Esophagus muscularis mucosa (tissue), 3 donors: ENCODE data around the gene MAGI2.

ENCODE experiments used
- POLR2AphosphoS5 ChIP-seq, 2 donors: sonication (generic); formaldehyde crosslinking; IDR thresholded peaks; one replicate each; pipeline ENCODE4 v1.6.1; 2017; ENCODE audit warnings: antibody characterized with exemption in 2 of 2
- TF ChIP-seq, protein P1 (sequence below), 3 experiments: fragments of 200-600 bp in 2 of 3; fragments of 450-650 bp in 1 of 3; sonication (generic) in 2 of 3; IDR thresholded peaks; one replicate each; pipeline ENCODE4 v1.5.1; 2017 to 2019; ENCODE audit warnings: antibody characterized with exemption in 3 of 3, mild to moderate bottlenecking in 2 of 3, moderate library complexity in 1 of 3

GRCh38 chr7:78983483-78983882, 470.0 kb downstream of the MAGI2 start:
- no peak for TF ChIP-seq POLR2AphosphoS5 (IDR thresholded peaks at IDR 0.05)
- TF ChIP-seq, protein P1, sequence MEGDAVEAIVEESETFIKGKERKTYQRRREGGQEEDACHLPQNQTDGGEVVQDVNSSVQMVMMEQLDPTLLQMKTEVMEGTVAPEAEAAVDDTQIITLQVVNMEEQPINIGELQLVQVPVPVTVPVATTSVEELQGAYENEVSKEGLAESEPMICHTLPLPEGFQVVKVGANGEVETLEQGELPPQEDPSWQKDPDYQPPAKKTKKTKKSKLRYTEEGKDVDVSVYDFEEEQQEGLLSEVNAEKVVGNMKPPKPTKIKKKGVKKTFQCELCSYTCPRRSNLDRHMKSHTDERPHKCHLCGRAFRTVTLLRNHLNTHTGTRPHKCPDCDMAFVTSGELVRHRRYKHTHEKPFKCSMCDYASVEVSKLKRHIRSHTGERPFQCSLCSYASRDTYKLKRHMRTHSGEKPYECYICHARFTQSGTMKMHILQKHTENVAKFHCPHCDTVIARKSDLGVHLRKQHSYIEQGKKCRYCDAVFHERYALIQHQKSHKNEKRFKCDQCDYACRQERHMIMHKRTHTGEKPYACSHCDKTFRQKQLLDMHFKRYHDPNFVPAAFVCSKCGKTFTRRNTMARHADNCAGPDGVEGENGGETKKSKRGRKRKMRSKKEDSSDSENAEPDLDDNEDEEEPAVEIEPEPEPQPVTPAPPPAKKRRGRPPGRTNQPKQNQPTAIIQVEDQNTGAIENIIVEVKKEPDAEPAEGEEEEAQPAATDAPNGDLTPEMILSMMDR (IDR thresholded peaks at IDR 0.05): no peak
